NCI-H524 (cell line): ENCODE data around the gene HSFX3.
"Not testable (repeated sequence)": the region's sequence is repeated elsewhere in the genome, so short reads cannot be mapped to it uniquely, and the experiment has no call there.

Experiments used
- DNase-seq, 2 experiments: peaks; one replicate each; lab custom pipeline; 2025; lab: John Stamatoyannopoulos, UW

The HSFX3 gene

DNA sequence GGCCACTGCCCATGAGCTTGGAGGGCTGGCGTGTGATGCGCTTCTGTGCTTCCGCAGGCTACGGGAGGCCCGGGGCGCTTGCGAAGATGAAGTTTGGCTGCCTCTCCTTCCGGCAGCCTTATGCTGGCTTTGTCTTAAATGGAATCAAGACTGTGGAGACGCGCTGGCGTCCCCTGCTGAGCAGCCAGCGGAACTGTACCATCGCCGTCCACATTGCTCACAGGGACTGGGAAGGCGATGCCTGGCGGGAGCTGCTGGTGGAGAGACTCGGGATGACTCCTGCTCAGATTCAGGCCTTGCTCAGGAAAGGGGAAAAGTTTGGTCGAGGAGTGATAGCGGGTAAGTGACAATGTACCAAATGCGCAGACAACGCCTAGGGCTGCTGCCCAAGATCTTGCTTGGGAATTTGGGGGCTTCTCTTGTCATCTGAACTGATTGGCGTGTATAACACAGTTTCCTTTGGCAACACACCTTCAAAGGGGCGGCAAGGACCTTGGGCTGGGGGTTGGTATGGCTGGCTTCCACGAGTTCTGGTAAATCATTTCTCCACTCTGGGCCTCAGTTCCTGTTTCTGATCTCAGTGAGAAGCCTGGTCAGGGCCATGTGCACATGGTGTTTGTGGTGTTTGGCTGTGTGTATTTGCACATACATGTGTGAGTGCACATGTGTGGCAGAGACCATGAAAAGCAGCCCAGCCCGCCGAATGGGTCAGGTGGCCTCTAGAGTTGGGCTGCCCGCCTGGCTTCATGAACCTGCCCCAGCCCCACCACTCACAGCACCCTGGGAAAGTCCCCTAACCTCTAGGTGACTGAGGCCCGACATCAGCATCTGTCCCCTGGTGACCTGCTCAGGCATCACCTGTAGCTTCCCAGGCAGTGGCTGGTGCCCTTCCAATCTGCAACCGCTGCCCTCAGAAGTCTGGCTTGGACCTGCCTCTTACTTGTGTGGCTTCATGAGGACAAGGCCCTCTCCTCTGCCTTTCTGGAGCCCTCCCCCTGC, 3.9 kb downstream of the HSFX3 start:
- DNase-seq = peak in 1 of 2 experiments; percentile 13

GRCh38 chrX:149541521-149542047, 8.1 kb downstream of the HSFX3 start:
- DNase-seq = no peak

DNA sequence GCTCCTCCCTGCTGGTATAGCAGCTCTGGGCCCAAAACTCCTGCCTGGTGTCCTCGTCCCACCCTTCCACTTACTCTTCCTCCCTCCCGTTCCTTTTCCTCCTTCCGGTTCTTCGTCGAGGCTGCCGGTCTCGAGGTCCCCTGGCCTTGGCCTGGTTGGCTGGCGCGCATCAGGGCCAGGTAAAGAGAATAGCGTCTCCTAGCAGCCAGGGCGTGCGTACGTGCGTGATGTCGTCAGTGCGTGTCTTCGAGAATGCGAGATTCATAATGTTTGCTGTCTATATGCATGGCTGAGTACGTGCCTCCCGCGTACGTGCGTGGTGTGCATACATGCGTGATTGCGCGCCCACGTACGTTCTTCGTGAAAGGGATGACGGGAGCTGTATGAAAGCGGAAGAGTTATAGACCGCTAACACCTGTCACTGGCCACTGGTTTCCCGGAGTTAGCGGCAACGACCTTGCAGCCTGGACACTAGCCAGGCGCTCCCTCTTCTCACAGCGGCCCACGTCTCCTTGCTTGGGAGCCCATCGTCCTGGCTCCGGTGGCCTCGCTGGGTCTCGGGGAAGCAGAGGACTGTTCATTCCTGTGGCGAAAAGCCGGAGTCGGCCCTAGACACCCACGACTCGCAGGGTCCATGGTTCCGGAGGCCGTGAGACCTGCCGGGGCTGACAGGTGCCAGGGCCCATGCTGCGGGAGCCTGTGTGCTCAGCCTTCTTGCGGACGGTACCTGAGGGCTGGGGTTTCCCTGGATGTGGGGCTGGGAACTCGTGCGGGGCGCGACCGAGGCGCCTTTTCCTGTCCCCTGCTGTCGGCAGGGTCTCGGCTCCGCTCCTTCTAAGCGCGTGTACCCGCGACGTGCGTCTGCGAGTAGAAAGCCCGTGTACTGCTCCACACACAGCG, 8.9 kb downstream of the HSFX3 start, which contains the start of gene EOLA1:
Gene EOLA1 (plus strand): TSS at position 392 of the 900 bp plus-strand sequence. CDS start 4,619 bp downstream, outside the sequence.
- peak; percentile 95 to 97 for DNase-seq

- peak; percentile 94 to 96 for DNase-seq
Observed at GRCh38 chrX:149540131-149540620, 9.5 kb downstream of the HSFX3 start.

- peak; percentile 86 to 93 for DNase-seq
Observed at GRCh38 chrX:149539283-149540130, 10.2 kb downstream of the HSFX3 start.

DNA sequence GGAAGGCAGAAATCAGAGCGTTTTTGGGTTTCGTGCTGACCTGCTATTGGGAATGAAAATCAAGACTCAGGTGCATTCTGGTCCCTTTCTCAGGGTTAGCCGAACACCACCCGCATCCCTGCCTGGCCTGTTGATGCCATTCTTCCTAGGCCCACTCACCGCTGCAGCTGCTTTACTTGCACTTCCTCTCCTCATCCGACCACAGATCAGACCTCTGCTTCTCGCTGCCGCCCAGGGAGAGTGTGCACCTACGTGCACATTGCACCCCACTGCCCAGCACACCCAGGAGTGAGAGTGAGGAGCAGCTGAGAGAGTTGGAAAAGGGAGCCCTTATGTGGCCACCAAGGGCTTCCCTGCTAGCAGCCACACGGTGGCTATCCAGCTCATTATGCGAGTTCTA, 12.2 kb downstream of the HSFX3 start:
- not testable (repeated sequence) for DNase-seq

GRCh38 chrX:149534926-149535602, 14.7 kb downstream of the HSFX3 start:
- not testable (repeated sequence) for DNase-seq

DNA sequence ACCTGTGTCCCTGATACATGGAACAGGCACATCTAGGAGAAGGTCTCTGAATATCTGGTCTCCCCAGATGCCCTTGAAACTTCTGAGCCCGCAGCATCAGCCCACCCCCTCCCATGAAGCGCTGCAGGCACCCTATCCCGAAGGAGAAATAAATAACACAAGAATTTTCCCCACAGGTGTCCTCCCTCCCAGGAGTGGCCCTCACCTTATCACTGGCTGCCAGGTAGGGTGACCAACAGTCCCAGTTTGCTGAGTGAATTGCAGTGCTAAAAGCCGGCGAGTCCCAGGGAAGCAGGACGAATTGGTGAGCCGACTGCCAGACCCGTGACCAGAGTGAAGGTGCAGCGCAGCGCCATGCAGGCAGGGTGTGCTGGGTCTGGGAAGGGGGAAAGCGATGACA, 15.7 kb downstream of the HSFX3 start:
- DNase-seq = not testable (repeated sequence)

DNA sequence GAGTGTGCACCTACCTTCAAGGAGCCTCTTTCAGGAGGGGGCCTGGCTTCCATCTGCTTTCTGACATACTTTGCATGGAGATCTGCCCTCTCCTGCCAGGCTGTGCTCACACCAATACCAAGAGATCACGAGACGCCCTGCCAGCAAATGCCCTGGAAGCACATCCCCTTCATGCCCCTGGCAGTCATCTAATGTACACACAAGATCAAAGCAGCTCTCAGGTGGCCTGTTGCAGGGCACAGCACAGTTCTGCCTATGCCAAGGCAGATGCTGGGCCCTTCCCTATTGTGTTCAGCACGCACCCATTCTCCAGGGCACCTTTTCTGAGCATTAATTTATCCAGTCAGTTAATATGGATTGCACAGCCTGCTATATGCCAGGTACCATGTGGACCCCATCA, 16.9 kb downstream of the HSFX3 start:
- not testable (repeated sequence) for DNase-seq

- no peak for DNase-seq
Observed at GRCh38 chrX:149531599-149531998, 18.1 kb downstream of the HSFX3 start.

- DNase-seq = no peak
Observed at GRCh38 chrX:149528381-149528780, 21.3 kb downstream of the HSFX3 start.

GRCh38 chrX:149527705-149528104, 22.0 kb downstream of the HSFX3 start:
- DNase-seq = peak; percentile 6 to 34

DNA sequence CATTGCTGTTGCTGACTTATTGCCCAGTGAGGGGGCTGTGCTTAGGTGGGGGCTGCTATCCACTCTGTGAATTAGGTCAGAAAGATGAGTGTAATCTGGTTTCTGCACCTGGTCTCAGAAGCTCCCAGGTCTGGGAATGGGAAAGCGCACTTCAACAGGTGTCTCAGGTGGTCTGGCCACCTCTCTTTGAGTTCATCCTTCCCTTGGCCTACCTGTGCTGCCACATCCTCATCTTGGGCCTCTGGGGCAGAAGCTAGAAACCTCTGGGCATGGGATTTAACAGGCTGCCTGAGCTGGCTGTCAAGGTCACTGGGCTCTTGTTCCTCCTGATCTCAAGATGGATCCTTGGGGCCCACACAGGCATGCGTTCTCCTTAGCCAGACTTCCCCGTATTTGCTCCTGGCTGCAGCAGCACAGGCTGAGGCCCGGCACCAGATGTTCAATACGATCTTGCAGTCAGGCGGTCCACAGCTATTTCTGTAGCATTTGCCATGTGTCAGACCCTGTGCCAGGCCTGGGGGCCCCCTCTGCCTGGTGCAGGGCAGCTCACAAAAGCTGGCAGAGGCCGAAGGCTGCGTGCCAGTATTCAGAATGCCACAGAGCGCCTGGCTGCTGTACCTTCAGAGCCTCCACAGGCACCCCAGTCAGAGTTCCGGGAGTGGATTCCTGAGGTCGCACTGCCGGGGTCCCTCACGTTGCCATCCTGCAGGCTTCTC, 23.2 kb downstream of the HSFX3 start:
- DNase-seq = not testable (repeated sequence)

- not testable (repeated sequence) for DNase-seq
Observed at GRCh38 chrX:149525903-149526302, 23.8 kb downstream of the HSFX3 start.

DNA sequence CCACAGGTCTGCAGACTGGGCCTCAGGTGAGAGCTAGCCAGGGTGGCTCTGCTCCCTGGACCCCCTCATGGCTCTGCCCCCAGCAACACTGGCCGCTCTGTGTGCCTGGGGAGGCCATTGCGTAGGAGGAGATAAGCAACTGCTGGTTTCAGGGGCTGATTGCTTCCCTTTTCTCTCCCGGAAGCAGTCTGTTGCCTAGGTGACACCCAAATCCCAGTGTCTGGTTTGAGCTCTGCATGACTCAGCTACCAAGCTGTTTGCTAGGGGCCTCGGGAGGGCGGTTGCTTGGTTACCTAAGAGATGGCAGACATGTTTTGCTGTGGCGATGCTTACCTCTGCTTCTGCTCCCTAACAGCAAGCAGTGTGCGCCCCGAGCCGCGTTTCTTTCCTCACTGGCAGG, 24.3 kb downstream of the HSFX3 start:
- DNase-seq = peak; percentile 38 to 57

GRCh38 chrX:149522916-149523315, 26.8 kb downstream of the HSFX3 start:
- no peak for DNase-seq

- DNase-seq = no peak
Observed at GRCh38 chrX:149521438-149521837, 28.3 kb downstream of the HSFX3 start.

DNA sequence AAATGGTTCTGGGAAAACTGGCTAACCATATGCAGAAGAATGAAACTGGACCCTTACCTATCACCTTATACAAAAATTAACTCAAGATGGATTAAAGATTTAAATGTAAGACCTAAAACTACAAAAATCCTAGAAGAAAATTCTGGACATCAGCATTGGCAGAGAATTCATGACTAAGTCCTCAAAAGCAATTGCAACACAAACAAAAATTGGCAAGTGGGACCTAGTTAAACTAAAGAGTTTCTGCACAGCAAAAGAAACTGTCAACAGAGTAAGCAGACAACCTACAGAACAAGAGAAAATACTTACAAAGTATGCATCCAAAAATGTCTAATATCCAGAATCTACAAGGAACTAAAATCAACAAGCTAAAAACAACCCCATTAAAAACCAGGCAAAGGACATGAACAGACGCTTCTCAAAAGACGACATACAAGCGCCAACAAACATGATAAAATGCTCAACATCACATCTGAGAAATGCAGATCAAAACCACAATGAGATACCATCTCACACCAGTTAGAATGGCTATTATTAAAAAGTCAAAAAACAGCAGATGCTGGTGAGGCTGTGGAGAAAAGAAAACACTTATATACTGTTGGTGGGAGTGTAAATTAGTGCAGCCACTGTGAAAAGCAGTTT, 29.0 kb downstream of the HSFX3 start:
- DNase-seq = not testable (repeated sequence)

- DNase-seq = no peak
Observed at GRCh38 chrX:149518236-149518635, 31.5 kb downstream of the HSFX3 start.
